Measurements from ENCODE around the gene UGT1A9. TPM values are rescaled to one million over a fixed set of nuclear protein-coding genes. Genes with fewer than 3 reads are reported as not detected.

Gene UGT1A9
- total RNA-seq, 1 experiment from 2014 or later = not detected

DNA sequence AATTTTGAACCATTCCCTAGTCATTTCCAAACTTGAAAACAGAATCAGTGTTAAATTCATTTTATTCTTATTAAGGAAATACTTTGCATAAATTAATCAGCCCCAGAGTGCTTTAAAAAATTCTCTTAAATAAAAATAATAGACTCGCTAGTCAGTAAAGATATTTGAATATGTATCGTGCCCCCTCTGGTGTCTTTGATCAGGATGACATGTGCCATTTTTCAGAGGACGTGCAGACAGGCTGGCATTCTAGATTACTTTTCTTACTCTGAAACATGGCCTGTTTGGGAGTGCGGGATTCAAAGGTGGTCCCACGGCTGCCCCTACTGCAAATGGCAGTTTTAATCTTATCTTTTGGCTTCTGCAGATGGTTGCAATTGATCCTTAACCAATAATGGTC, 100.9 kb downstream of the UGT1A9 start:
- H3K27me3 ChIP-seq (ENCODE audit: insufficient read depth, low read depth) = no peaks in the 10 kb centered on the region
- no peaks in the 10 kb centered on the region for H3K9me2 ChIP-seq (ENCODE audit: insufficient read depth)
- H3K4me3 ChIP-seq = no peak overlapping the region
- TF ChIP-seq, protein P1, sequence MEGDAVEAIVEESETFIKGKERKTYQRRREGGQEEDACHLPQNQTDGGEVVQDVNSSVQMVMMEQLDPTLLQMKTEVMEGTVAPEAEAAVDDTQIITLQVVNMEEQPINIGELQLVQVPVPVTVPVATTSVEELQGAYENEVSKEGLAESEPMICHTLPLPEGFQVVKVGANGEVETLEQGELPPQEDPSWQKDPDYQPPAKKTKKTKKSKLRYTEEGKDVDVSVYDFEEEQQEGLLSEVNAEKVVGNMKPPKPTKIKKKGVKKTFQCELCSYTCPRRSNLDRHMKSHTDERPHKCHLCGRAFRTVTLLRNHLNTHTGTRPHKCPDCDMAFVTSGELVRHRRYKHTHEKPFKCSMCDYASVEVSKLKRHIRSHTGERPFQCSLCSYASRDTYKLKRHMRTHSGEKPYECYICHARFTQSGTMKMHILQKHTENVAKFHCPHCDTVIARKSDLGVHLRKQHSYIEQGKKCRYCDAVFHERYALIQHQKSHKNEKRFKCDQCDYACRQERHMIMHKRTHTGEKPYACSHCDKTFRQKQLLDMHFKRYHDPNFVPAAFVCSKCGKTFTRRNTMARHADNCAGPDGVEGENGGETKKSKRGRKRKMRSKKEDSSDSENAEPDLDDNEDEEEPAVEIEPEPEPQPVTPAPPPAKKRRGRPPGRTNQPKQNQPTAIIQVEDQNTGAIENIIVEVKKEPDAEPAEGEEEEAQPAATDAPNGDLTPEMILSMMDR (conservative IDR thresholded peaks at IDR 0.05) = no peak
- TF ChIP-seq EZH2 (IDR thresholded peaks at IDR 0.05; ENCODE audit: low read depth) = no peak
- no TSS peak for BruUV-seq (replicated peaks)
- intact Hi-C loops (cut with micrococcal nuclease; ENCODE audit: unreplicated experiment) = no loop called here
- H3K4me1 ChIP-seq (replicated peaks; ENCODE audit: insufficient read depth) = no peaks in the 10 kb centered on the region
- peaks cover 78% of the 10 kb centered on the region; the same call in 1 of the 2 replicates for H3F3A ChIP-seq (ENCODE audit: insufficient read depth, low read depth)
- H4K20me1 ChIP-seq (ENCODE audit: insufficient read depth) = peaks cover 12% of the 10 kb centered on the region; the same call in 1 of the 2 replicates
- no peak for DNase-seq
- H2AFZ ChIP-seq = no peak overlapping the region
- H3K9me3 ChIP-seq (ENCODE audit: insufficient read depth, low read depth) = no peaks in the 10 kb centered on the region; the same call in 1 of the 2 replicates
- H3K79me2 ChIP-seq (ENCODE audit: low read depth) = no peaks in the 10 kb centered on the region; the same call in 1 of the 2 replicates
- no peak overlapping the region for H3K4me2 ChIP-seq
- ChIA-PET CTCF (no interaction called here), POLR2A (ENCODE audit: unreplicated experiment) (no interaction called here)
- no peak overlapping the region for H3K27ac ChIP-seq
- H3K36me3 ChIP-seq (ENCODE audit: low read depth) = peaks cover 47% of the 10 kb centered on the region

DNA sequence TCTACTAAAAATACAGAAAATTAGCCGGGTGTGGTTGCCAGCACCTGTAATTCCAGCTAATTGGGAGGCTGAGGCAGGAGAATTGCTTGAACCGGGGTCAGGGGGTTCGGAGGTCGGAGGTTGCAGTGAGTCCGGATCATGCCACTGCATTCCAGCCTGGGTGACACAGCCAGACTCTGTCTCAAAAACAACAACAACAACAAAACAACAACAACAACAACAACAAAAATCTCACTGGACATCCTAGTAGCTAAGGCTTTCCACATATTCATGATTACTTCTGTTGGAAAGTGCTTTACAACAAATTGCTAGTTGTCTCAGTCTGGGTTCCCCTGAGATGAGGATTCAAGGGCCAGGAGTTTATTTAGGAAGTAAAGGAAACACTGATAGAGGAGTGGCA, 102.2 kb downstream of the UGT1A9 start:
- peaks cover 39% of the 10 kb centered on the region for H3K36me3 ChIP-seq (ENCODE audit: low read depth)
- H3K9me3 ChIP-seq (ENCODE audit: insufficient read depth, low read depth) = no peaks in the 10 kb centered on the region; the same call in 1 of the 2 replicates
- BruUV-seq (replicated peaks) = no TSS peak
- no peaks in the 10 kb centered on the region for H3K9me2 ChIP-seq (ENCODE audit: insufficient read depth)
- no peaks in the 10 kb centered on the region for H3K4me1 ChIP-seq (replicated peaks; ENCODE audit: insufficient read depth)
- ChIA-PET CTCF (no interaction called here), POLR2A (ENCODE audit: unreplicated experiment) (interaction anchor here (0.7 kb wide), 1 partner anchor 16 kb away, joined by 6 read pairs; no protein-coding TSS in a partner anchor)
- H2AFZ ChIP-seq = no peak overlapping the region
- H3K79me2 ChIP-seq (ENCODE audit: low read depth) = no peaks in the 10 kb centered on the region; the same call in 1 of the 2 replicates
- peaks cover 70% of the 10 kb centered on the region; the same call in 1 of the 2 replicates for H3F3A ChIP-seq (ENCODE audit: insufficient read depth, low read depth)
- H3K27ac ChIP-seq = no peak overlapping the region
- TF ChIP-seq, protein P1 (conservative IDR thresholded peaks at IDR 0.05) = no peak
- no peak for TF ChIP-seq EZH2 (IDR thresholded peaks at IDR 0.05; ENCODE audit: low read depth)
- H3K4me2 ChIP-seq = no peak overlapping the region
- intact Hi-C loops (cut with micrococcal nuclease; ENCODE audit: unreplicated experiment) = no loop called here
- peaks cover 5% of the 10 kb centered on the region; the same call in 1 of the 2 replicates for H4K20me1 ChIP-seq (ENCODE audit: insufficient read depth)
- no peak for DNase-seq
- H3K4me3 ChIP-seq = no peak overlapping the region
- H3K27me3 ChIP-seq (ENCODE audit: insufficient read depth, low read depth) = no peaks in the 10 kb centered on the region

DNA sequence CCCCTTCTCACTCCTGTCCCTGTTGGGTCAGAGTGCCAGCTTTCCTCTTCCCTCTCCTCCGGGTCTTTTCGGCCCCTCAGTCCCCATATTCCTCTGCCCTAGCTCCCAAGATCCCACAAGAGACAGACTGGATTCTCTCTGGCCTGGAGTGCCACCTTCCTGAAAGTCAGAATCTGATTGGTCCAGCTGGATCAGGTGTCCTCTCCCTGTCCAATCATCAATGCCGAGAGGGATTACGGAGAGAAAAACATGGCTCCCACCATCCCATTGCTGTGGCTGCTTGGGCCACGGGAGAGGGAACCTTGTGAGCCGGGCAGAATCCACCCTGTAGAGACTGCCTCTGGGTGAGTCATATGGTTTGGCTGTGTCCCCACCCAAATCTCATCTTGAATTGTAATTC, 103.7 kb downstream of the UGT1A9 start:
- TF ChIP-seq, protein P1 (conservative IDR thresholded peaks at IDR 0.05) = no peak
- TF ChIP-seq EZH2 (IDR thresholded peaks at IDR 0.05; ENCODE audit: low read depth) = no peak
- peaks cover 55% of the 10 kb centered on the region; the same call in 1 of the 2 replicates for H3F3A ChIP-seq (ENCODE audit: insufficient read depth, low read depth)
- intact Hi-C loops (cut with micrococcal nuclease; ENCODE audit: unreplicated experiment) = no loop called here
- peaks cover under 1% of the 10 kb centered on the region; the same call in 1 of the 2 replicates for H4K20me1 ChIP-seq (ENCODE audit: insufficient read depth)
- TSS peak; percentile 4 for BruUV-seq (replicated peaks)
- no peaks in the 10 kb centered on the region for H3K27me3 ChIP-seq (ENCODE audit: insufficient read depth, low read depth)
- H3K9me3 ChIP-seq (ENCODE audit: insufficient read depth, low read depth) = no peaks in the 10 kb centered on the region; the same call in 1 of the 2 replicates
- no peak overlapping the region for H3K4me2 ChIP-seq
- no peaks in the 10 kb centered on the region for H3K4me1 ChIP-seq (replicated peaks; ENCODE audit: insufficient read depth)
- H3K4me3 ChIP-seq = no peak overlapping the region
- H3K9me2 ChIP-seq (ENCODE audit: insufficient read depth) = no peaks in the 10 kb centered on the region
- no peaks in the 10 kb centered on the region for H3K79me2 ChIP-seq (ENCODE audit: low read depth)
- no peak overlapping the region for H3K27ac ChIP-seq
- no peak overlapping the region for H2AFZ ChIP-seq
- CTCF ChIA-PET = interaction anchor here (0.6 kb wide), 1 partner anchor 26 kb away, joined by 4 read pairs; no protein-coding TSS in a partner anchor
- POLR2A ChIA-PET (ENCODE audit: unreplicated experiment) = interaction anchor here (0.8 kb wide), 2 partner anchors 70 to 73 kb away, joined by 3 to 13 read pairs; no protein-coding TSS in a partner anchor
- peak in 1 of 2 experiments; percentile 43 for DNase-seq
- peaks cover 24% of the 10 kb centered on the region for H3K36me3 ChIP-seq (ENCODE audit: low read depth)

All from PC-9 (cell line).